Measurements from ENCODE around the gene EYA2. TPM values are rescaled to one million over a fixed set of nuclear protein-coding genes. Genes with fewer than 3 reads are reported as not detected.

EYA2 gene
- total RNA-seq, 1 donor from 2014 or later = 1.3 TPM

DNA sequence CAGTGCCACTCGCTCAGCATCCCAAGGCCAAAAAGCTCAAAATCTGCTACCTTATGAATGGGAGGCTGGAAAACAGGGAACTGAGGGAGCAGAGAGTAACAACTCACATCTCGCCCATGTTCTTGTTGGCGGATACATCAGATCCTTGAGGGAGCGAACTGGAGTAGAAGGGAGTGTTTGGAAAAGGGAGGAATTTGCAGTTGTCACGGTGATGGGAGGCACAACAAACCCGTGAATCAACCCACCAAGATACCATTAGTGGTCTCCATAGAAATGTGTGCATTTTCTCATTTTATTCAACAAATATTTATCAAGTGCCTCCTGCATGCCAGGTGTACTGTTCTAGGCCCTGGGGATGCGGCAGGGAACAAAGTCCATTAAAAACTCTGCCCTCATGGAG, 212.1 kb downstream of the EYA2 start:
- no peak overlapping the region for H3K4me3 Mint-ChIP-seq
- H3K27ac Mint-ChIP-seq (ENCODE audit: unreplicated experiment) = no peak overlapping the region
- DNase-seq (ENCODE audit: low read depth, low spot score) = no peak
- H3K4me1 Mint-ChIP-seq = peaks cover 4% of the 10 kb centered on the region
- peaks cover 10% of the 10 kb centered on the region for H3K9me3 Mint-ChIP-seq
- peaks cover 5% of the 10 kb centered on the region for H3K27me3 Mint-ChIP-seq (ENCODE audit: low read depth)
- no peaks in the 10 kb centered on the region for H3K36me3 Mint-ChIP-seq (ENCODE audit: low read depth)
- TF ChIP-seq, protein P1, sequence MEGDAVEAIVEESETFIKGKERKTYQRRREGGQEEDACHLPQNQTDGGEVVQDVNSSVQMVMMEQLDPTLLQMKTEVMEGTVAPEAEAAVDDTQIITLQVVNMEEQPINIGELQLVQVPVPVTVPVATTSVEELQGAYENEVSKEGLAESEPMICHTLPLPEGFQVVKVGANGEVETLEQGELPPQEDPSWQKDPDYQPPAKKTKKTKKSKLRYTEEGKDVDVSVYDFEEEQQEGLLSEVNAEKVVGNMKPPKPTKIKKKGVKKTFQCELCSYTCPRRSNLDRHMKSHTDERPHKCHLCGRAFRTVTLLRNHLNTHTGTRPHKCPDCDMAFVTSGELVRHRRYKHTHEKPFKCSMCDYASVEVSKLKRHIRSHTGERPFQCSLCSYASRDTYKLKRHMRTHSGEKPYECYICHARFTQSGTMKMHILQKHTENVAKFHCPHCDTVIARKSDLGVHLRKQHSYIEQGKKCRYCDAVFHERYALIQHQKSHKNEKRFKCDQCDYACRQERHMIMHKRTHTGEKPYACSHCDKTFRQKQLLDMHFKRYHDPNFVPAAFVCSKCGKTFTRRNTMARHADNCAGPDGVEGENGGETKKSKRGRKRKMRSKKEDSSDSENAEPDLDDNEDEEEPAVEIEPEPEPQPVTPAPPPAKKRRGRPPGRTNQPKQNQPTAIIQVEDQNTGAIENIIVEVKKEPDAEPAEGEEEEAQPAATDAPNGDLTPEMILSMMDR (conservative IDR thresholded peaks at IDR 0.05) = no peak

DNA sequence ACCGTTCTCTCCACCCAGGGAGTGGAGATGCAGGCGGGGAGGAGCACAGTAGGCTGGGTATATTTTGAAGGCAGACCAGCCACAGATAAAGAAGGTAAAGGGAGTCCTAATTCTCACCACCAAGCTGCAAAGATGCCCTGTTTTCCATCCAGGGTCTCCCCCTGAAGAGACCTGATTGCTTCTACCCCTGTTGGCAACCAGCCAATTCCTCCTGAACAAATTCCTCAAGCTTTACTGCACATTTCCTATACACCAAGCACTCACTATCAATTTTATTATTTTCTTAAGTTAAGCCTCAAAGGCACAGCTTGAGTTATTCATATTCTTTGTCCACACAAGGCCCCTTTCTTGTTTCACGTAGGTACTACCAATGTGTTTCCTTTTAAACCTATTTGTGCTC, 214.4 kb downstream of the EYA2 start:
- Mint-ChIP-seq H3K36me3 (ENCODE audit: low read depth) (no peaks in the 10 kb centered on the region), H3K27ac (ENCODE audit: unreplicated experiment) (no peak overlapping the region), H3K27me3 (ENCODE audit: low read depth) (peaks cover 5% of the 10 kb centered on the region), H3K4me1 (peaks cover 4% of the 10 kb centered on the region), H3K4me3 (no peak overlapping the region), H3K9me3 (peaks cover 10% of the 10 kb centered on the region)
- no peak for DNase-seq (ENCODE audit: low read depth, low spot score)
- TF ChIP-seq, protein P1 (conservative IDR thresholded peaks at IDR 0.05) = no peak

DNA sequence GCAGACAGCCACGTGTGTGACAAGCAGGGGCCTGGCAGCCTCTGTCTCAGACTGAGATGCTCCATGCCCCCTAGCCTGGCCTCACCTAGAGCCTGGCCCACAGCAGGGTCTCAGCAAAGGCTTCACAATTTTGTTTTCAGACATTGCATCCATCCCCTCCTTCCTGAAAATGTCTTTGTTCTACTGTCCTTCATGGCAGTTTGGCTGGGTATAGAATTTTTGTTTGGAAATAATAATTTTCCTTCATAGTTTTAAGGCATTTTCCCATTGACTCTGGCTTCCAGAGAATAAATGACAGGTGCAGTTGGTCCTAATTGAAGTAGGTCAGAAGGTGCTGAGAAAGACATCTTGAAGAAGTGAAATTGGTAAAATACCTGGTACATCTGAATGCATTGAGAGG, 216.2 kb downstream of the EYA2 start:
- DNase-seq (ENCODE audit: low read depth, low spot score) = no peak
- Mint-ChIP-seq H3K4me3 (no peak overlapping the region), H3K9me3 (peaks cover 7% of the 10 kb centered on the region), H3K27me3 (ENCODE audit: low read depth) (peaks cover 5% of the 10 kb centered on the region), H3K27ac (ENCODE audit: unreplicated experiment) (no peak overlapping the region), H3K36me3 (ENCODE audit: low read depth) (no peaks in the 10 kb centered on the region), H3K4me1 (peaks cover 4% of the 10 kb centered on the region)
- TF ChIP-seq, protein P1 (conservative IDR thresholded peaks at IDR 0.05) = no peak

DNA sequence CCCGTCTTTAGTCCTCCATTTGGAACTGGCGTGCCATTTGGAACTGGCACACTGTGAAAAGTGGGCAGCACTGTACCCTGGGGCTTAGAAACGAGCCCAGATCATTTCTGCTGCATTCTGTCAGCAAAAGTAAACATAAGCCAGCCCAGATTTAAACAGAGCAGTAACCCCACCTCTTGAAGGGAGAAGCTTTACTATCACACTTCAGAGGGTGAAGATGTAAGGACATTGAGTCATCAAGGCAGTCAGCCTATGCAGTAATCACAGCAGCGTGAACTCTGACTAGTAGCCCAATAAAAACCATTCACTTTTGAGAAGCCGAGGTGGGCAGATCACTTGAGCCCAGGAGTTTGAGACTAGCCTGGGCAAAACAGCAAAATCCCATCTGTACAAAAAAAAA, 216.9 kb downstream of the EYA2 start:
- Mint-ChIP-seq H3K9me3 (peaks cover 7% of the 10 kb centered on the region), H3K27ac (ENCODE audit: unreplicated experiment) (no peak overlapping the region), H3K27me3 (ENCODE audit: low read depth) (peaks cover 5% of the 10 kb centered on the region), H3K4me1 (peaks cover 3% of the 10 kb centered on the region), H3K4me3 (no peak overlapping the region), H3K36me3 (ENCODE audit: low read depth) (no peaks in the 10 kb centered on the region)
- TF ChIP-seq, protein P1 (conservative IDR thresholded peaks at IDR 0.05) = no peak
- no peak for DNase-seq (ENCODE audit: low read depth, low spot score)

DNA sequence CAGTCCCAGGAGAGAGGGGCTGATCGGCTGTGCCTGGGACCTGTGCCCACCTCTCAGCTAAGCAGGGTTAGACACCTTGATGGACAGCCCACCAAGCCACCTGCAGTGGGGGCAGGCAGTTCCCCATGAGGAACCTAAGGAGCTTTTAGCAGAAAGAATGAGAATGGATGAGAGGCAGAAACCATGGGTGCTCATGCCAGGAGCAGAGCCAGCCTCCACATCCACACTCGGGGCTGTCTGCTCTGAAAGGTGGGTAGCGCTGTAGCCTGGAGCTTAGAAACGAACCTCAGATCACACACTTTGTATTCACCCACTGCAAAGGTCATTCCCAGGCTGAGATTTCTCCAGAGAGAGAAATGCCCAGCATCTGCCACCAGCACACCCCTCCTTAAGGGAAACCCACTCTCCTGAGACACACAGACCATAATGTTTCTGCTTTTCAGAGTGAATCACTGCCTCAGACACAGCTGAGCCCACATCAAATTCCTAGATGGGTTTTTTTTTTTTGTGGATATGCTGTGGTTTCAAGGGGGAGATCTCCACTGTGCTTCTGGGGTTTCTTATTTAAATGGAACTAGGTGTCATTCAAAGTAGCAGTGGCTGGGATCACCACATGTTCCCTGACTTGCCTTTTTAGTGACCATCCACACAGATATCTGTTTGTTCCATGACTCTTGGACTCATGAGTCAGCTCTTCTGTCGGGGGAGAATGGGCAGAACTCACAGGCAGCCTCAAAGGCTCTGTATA, 218.9 kb downstream of the EYA2 start:
- TF ChIP-seq, protein P1 (conservative IDR thresholded peaks at IDR 0.05) = no peak

More for the DNA sequence above, 218.9 kb downstream of the EYA2 start:
- H3K27ac Mint-ChIP-seq (ENCODE audit: unreplicated experiment) = peak overlapping the region; percentile 60
- no peak for DNase-seq (ENCODE audit: low read depth, low spot score)
- peaks cover 9% of the 10 kb centered on the region for H3K4me1 Mint-ChIP-seq
- H3K36me3 Mint-ChIP-seq (ENCODE audit: low read depth) = no peaks in the 10 kb centered on the region
- H3K9me3 Mint-ChIP-seq = peaks cover 4% of the 10 kb centered on the region
- H3K27me3 Mint-ChIP-seq (ENCODE audit: low read depth) = peaks cover 3% of the 10 kb centered on the region
- H3K4me3 Mint-ChIP-seq = no peak overlapping the region

Data from neural crest cell (in vitro differentiated cells).